PC-9 (cell line): ENCODE data around the gene PARG.
"Not testable (repeated sequence)": the region's sequence is repeated elsewhere in the genome, so short reads cannot be mapped to it uniquely, and the experiment has no call there.

Source experiments
- CTCF ChIP-seq: fragments of 200-600 bp; sonication (generic); conservative IDR thresholded peaks from 2 replicates; pipeline ENCODE4 v1.6.1; 2017; ENCODE audit warnings: mixed run types, antibody characterized with exemption, mild to moderate bottlenecking, moderate library complexity
- EZH2 ChIP-seq: fragments of 200-600 bp; sonication (generic); IDR thresholded peaks from 2 replicates; pipeline ENCODE4 v1.8.0; 2017; ENCODE audit warnings: antibody characterized with exemption, low read depth

GRCh38 chr10:49890025-49890424 lies 51.8 kb downstream of the PARG start:
- not testable (repeated sequence) for TF ChIP-seq CTCF, EZH2
